ENCODE results near the gene ARHGEF26.

Gene ARHGEF26

DNA sequence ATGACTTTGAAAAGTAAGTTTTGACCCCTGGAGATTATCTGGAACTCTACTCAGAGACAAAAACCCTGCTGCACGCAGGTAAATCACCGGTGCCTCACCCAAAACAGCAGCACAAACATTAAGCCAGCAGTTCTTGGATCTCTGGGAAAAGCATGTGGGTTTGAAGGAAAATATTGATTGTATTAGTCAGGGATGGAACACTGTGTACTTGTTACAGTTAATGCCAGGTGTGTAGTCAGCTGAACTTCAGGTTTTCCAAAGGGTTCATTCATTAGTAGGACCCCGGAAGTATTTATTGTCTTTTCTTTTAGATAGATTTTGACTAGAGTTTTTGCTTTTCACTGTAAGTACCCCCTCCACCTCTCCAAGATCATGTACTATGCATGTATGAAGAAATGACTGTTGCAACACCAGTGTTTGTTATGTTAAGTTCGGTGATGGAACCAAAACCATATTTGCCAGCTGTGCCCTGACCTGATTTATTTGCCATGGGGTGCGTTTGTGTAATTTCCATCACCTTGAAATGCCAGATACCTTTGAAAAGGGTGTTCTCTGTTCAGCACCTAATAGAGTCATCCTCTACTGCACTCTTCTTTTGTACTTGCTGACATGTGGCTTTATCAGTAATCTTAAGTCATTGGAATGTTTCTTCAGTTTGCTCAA, 14.5 kb downstream of the ARHGEF26 start:
- H3K4me3 ChIP-seq (replicated peaks; ENCODE audit: low read depth, low read length), result no peak overlapping the region
- DNase-seq (ENCODE audit: extremely low read depth, low read depth), result no peak
- TF ChIP-seq, protein P1, sequence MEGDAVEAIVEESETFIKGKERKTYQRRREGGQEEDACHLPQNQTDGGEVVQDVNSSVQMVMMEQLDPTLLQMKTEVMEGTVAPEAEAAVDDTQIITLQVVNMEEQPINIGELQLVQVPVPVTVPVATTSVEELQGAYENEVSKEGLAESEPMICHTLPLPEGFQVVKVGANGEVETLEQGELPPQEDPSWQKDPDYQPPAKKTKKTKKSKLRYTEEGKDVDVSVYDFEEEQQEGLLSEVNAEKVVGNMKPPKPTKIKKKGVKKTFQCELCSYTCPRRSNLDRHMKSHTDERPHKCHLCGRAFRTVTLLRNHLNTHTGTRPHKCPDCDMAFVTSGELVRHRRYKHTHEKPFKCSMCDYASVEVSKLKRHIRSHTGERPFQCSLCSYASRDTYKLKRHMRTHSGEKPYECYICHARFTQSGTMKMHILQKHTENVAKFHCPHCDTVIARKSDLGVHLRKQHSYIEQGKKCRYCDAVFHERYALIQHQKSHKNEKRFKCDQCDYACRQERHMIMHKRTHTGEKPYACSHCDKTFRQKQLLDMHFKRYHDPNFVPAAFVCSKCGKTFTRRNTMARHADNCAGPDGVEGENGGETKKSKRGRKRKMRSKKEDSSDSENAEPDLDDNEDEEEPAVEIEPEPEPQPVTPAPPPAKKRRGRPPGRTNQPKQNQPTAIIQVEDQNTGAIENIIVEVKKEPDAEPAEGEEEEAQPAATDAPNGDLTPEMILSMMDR (IDR thresholded peaks at IDR 0.05; ENCODE audit: low read depth, low read length, missing control alignments), result no peak

DNA sequence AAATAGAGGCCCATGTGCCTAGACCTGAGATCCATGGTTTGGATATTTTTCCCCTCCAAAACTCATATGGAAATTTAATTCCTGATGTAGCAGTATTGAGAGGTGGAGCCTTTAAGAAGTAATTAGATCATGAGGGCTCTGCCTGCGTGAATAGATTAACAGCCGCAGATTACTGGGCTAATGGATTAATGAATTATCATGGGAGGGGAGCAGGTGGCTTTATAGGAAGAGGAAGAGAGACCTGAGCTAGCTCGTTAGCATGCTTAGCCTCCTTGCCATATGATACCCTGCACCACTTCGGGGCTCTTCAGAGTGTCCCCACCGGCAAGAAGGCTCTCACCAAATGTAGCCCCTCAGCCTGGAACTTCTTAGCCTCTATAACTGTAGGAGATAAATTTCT, 15.8 kb downstream of the ARHGEF26 start:
- DNase-seq (ENCODE audit: extremely low read depth, low read depth), result no peak
- no peak overlapping the region for H3K4me3 ChIP-seq (replicated peaks; ENCODE audit: low read depth, low read length)
- TF ChIP-seq, protein P1 (IDR thresholded peaks at IDR 0.05; ENCODE audit: low read depth, low read length, missing control alignments), result no peak

DNA sequence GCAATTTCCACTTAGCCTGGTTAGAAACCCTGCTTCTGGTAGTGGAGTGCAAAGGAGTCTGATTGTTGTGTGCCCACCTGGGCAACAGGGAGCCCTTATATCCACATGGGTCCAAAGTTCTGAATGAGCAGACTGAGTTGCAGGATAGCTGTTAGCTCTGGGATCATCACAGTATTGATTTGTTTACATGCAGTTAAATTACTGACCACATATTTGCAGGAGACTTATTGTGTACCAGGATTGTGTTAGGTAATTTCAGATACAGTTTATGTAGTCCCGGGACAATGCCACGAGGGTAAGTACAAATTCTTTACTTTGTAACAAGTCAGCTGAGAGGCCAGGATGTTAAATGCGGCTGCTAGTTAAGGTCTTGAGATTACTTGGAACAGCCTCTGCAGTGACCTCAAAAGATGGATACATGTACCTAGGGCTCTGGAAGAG, 18.8 kb downstream of the ARHGEF26 start:
- no peak for DNase-seq (ENCODE audit: extremely low read depth, low read depth)
- H3K4me3 ChIP-seq (replicated peaks; ENCODE audit: low read depth, low read length), result no peak overlapping the region
- TF ChIP-seq, protein P1 (IDR thresholded peaks at IDR 0.05; ENCODE audit: low read depth, low read length, missing control alignments), result no peak

DNA sequence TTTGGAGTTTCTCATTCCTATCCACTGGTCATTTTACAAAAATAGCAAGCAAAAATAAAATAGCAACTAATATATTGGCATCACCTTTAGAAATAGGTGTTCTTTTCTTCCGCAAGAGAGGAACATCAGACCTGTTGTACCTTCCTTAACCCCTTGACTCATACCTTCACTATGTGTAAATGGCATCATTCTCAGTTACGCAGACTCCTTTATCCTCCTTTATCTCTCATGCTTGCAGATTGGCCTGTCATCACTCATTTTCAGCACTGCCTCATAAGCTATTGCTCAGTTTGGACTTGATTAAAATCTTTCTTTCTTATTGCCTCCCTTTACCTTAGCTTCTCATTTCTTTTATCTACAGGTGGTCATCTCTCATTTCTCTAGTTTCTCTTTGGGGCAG, 21.4 kb downstream of the ARHGEF26 start:
- DNase-seq (ENCODE audit: extremely low read depth, low read depth), result no peak
- TF ChIP-seq, protein P1 (IDR thresholded peaks at IDR 0.05; ENCODE audit: low read depth, low read length, missing control alignments), result no peak
- H3K4me3 ChIP-seq (replicated peaks; ENCODE audit: low read depth, low read length), result no peak overlapping the region

DNA sequence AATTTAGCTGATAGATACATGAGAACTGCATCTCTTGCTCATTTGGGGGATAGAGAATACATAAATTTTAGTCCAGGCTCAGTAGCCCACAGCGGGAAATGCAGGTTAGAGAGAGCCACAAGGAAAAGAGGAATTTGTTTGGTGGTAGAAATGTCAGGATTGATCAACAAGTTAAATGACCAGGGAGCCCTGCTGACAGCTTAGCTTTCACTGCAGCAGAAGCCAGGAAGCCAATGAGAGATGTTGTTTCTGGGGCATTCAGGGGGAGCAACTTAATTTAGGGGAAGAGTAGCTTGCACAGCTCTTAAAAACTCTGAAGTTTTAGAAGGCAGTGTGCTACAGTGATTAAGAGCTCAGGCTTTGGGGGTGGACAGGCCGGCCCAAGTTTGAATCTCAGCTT, 22.7 kb downstream of the ARHGEF26 start:
- TF ChIP-seq, protein P1 (IDR thresholded peaks at IDR 0.05; ENCODE audit: low read depth, low read length, missing control alignments), result no peak
- no peak for DNase-seq (ENCODE audit: extremely low read depth, low read depth)
- no peak overlapping the region for H3K4me3 ChIP-seq (replicated peaks; ENCODE audit: low read depth, low read length)

DNA sequence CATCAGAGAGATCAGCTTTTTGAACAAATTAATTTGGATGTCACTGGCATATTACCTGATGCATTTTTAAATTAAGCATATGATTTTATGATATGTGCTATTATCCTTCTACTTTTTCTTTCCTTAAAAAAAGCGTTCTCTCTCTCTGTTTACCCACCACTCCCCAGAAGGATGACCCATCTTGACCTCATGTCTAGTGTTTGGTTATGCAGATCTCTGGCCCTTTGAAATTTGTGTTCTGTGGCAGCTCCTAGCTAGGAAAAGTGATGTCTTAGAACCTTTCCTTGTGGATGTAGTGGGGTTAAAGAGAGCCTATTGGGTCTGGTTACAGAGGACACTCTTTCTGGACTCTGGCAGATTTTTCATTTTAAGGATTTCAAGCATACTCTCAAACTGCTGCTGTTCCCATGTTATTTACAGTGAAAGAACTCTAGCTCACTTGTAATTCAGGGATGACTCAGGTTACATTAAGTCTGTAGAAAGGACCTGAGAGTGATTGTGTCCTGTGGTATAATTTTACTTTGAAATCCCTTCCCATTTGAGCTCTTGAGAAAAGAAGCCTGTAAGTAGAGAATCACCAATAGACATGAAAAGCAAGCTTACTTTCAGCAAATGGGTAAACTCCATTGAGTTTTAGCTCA, 23.8 kb downstream of the ARHGEF26 start:
- H3K4me3 ChIP-seq (replicated peaks; ENCODE audit: low read depth, low read length), result no peak overlapping the region
- no peak for DNase-seq (ENCODE audit: extremely low read depth, low read depth)
- TF ChIP-seq, protein P1 (IDR thresholded peaks at IDR 0.05; ENCODE audit: low read depth, low read length, missing control alignments), result no peak

Measured in HFF-Myc (cell line).